SK-N-SH treated with all-trans-retinoic acid at 6 μM for 48 hours (cell line): ENCODE data around the gene RIOX2.

Experiments
- ATAC-seq: fragments of 200-7000 bp; cut with Tn5 transposase; 3 replicates; pipeline ENCODE4 v1.9.1; 2020; ENCODE audit warnings: mild to moderate bottlenecking, moderate library complexity
- ARNTL ChIP-seq: fragments of 450-650 bp; formaldehyde crosslinking; IDR thresholded peaks from 2 replicates; pipeline ENCODE4 v1.5.0; 2020; ENCODE audit warnings: low read depth, mild to moderate bottlenecking, moderate library complexity, borderline replicate concordance
- BACH2 ChIP-seq: fragments of 250-450 bp; sonication (Bioruptor Pico); IDR thresholded peaks from 2 replicates; pipeline ENCODE4 v1.9.0; 2021; ENCODE audit warnings: mild to moderate bottlenecking, borderline replicate concordance
- CREB5 ChIP-seq: fragments of 250-450 bp; sonication (Bioruptor Pico); IDR thresholded peaks from 2 replicates; pipeline ENCODE4 v1.5.1; 2020; ENCODE audit warnings: low read depth, mild to moderate bottlenecking, moderate library complexity
- CSDC2 ChIP-seq: fragments of 250-450 bp; sonication (Bioruptor Pico); IDR thresholded peaks from 2 replicates; pipeline ENCODE4 v1.5.0; 2020; ENCODE audit warnings: mild to moderate bottlenecking, moderate library complexity
- CSRNP3 ChIP-seq: fragments of 250-450 bp; sonication (Bioruptor Pico); IDR thresholded peaks from 2 replicates; pipeline ENCODE4 v1.5.1; 2021; ENCODE audit warnings: mild to moderate bottlenecking, moderate library complexity
- ESRRG ChIP-seq: fragments of 250-450 bp; sonication (Bioruptor Pico); IDR thresholded peaks from 2 replicates; pipeline ENCODE4 v1.6.1; 2021; ENCODE audit warnings: mild to moderate bottlenecking
- GLIS3 ChIP-seq: fragments of 250-450 bp; sonication (Bioruptor Pico); IDR thresholded peaks from 2 replicates; pipeline ENCODE4 v1.5.0; 2020; ENCODE audit warnings: mild to moderate bottlenecking, moderate library complexity
- ISL1 ChIP-seq: fragments of 250-450 bp; sonication (Bioruptor Pico); IDR thresholded peaks from 2 replicates; pipeline ENCODE4 v2.1.2; 2022; ENCODE audit warnings: mild to moderate bottlenecking, moderate library complexity
- OSR1 ChIP-seq: fragments of 250-450 bp; sonication (Bioruptor Pico); IDR thresholded peaks from 2 replicates; pipeline ENCODE4 v1.8.0; 2022; ENCODE audit warnings: moderate library complexity, mild to moderate bottlenecking, inconsistent platforms
- PATZ1 ChIP-seq: fragments of 250-450 bp; sonication (Bioruptor Pico); IDR thresholded peaks from 2 replicates; pipeline ENCODE4 v1.8.0; 2020; ENCODE audit warnings: mild to moderate bottlenecking, moderate library complexity, borderline replicate concordance
- PPARA ChIP-seq: fragments of 250-450 bp; sonication (Bioruptor Pico); IDR thresholded peaks from 2 replicates; pipeline ENCODE4 v1.5.0; 2020; ENCODE audit warnings: mild to moderate bottlenecking, borderline replicate concordance
- RARB ChIP-seq: fragments of 250-450 bp; sonication (Bioruptor Pico); IDR thresholded peaks from 2 replicates; pipeline ENCODE4 v1.8.0; 2021; ENCODE audit warnings: mild to moderate bottlenecking, moderate library complexity
- SNAI2 ChIP-seq: fragments of 250-450 bp; sonication (Bioruptor Pico); IDR thresholded peaks from 2 replicates; pipeline ENCODE4 v1.5.0; 2020; ENCODE audit warnings: mild to moderate bottlenecking, moderate library complexity
- TCF4 ChIP-seq: fragments of 250-450 bp; sonication (Bioruptor Pico); IDR thresholded peaks from 2 replicates; pipeline ENCODE4 v1.8.0; 2021; ENCODE audit warnings: mild to moderate bottlenecking, moderate library complexity, borderline replicate concordance
- TOX ChIP-seq: fragments of 250-450 bp; sonication (Bioruptor Pico); IDR thresholded peaks from 2 replicates; pipeline ENCODE4 v1.8.0; 2021; ENCODE audit warnings: mild to moderate bottlenecking, moderate library complexity, borderline replicate concordance
- TSHZ2 ChIP-seq: fragments of 250-450 bp; sonication (Bioruptor Pico); IDR thresholded peaks from 2 replicates; pipeline ENCODE4 v1.5.0; 2020; ENCODE audit warnings: mild to moderate bottlenecking, moderate library complexity
- ZC3H10 ChIP-seq: fragments of 250-450 bp; sonication (Bioruptor Pico); IDR thresholded peaks from 2 replicates; pipeline ENCODE4 v1.5.1; 2021; ENCODE audit warnings: mild to moderate bottlenecking, moderate library complexity
- ZFP3 ChIP-seq: fragments of 250-450 bp; sonication (Bioruptor Pico); IDR thresholded peaks from 2 replicates; pipeline ENCODE4 v1.5.0; 2020; ENCODE audit warnings: mild to moderate bottlenecking, moderate library complexity
- ZFP30 ChIP-seq: fragments of 450-650 bp; formaldehyde crosslinking; IDR thresholded peaks from 2 replicates; pipeline ENCODE4 v1.5.0; 2022; ENCODE audit warnings: mild to moderate bottlenecking, moderate library complexity
- ZNF565 ChIP-seq: fragments of 450-650 bp; formaldehyde crosslinking; conservative IDR thresholded peaks from 2 replicates; pipeline ENCODE4 v1.5.0; 2020; ENCODE audit warnings: low read depth, mild to moderate bottlenecking, moderate library complexity
- ZNF70 ChIP-seq: fragments of 450-650 bp; formaldehyde crosslinking; IDR thresholded peaks from 2 replicates; pipeline ENCODE4 v1.5.0; 2020; ENCODE audit warnings: mild to moderate bottlenecking, moderate library complexity
- ZNF8 ChIP-seq: fragments of 450-650 bp; formaldehyde crosslinking; IDR thresholded peaks from 2 replicates; pipeline ENCODE4 v1.5.0; 2020; ENCODE audit warnings: mild to moderate bottlenecking, moderate library complexity

RIOX2 gene

GRCh38 chr3:97928986-97929385 lies 43.2 kb downstream of the RIOX2 start:
- ATAC-seq, result no peak
- TF ChIP-seq SNAI2 (CRISPR knock-in tag) (no peak), ZNF8 (CRISPR knock-in tag) (no peak), ISL1 (CRISPR knock-in tag) (no peak), ESRRG (CRISPR knock-in tag) (no peak), GLIS3 (no peak)

GRCh38 chr3:97927704-97928103 lies 44.5 kb downstream of the RIOX2 start:
- TF ChIP-seq CSDC2 (CRISPR knock-in tag) (no peak), ZNF70 (CRISPR knock-in tag) (no peak), GLIS3 (no peak), ESRRG (CRISPR knock-in tag) (no peak), RARB (CRISPR knock-in tag) (no peak), SNAI2 (CRISPR knock-in tag) (no peak), PATZ1 (no peak), ARNTL (CRISPR knock-in tag) (no peak), OSR1 (CRISPR knock-in tag) (no peak), CSRNP3 (no peak), ZNF565 (no peak), TCF4 (no peak), TOX (CRISPR knock-in tag) (no peak), ZNF8 (CRISPR knock-in tag) (no peak), BACH2 (no peak), CREB5 (CRISPR knock-in tag) (no peak), ZFP30 (CRISPR knock-in tag) (no peak), ZFP3 (CRISPR knock-in tag) (no peak), PPARA (CRISPR knock-in tag) (no peak)
- TF ChIP-seq, all 23 proteins: peak for 0

GRCh38 chr3:97917813-97918536 lies 54.3 kb downstream of the RIOX2 start:
- no peak for TF ChIP-seq ZNF70 (CRISPR knock-in tag)
- no peak for TF ChIP-seq SNAI2 (CRISPR knock-in tag)
- no peak for TF ChIP-seq ESRRG (CRISPR knock-in tag)
- TF ChIP-seq TOX (CRISPR knock-in tag), result no peak
- TF ChIP-seq TSHZ2, result no peak
- TF ChIP-seq ZFP30 (CRISPR knock-in tag), result no peak
- no peak for TF ChIP-seq CSDC2 (CRISPR knock-in tag)
- no peak for TF ChIP-seq CSRNP3
- no peak for TF ChIP-seq OSR1 (CRISPR knock-in tag)
- peak; percentile 29; the same call in 1 of the 2 replicates for TF ChIP-seq ISL1 (CRISPR knock-in tag)
- TF ChIP-seq ZC3H10 (CRISPR knock-in tag), result no peak
- TF ChIP-seq CREB5 (CRISPR knock-in tag), result peak; percentile 71
- TF ChIP-seq GLIS3, result no peak
- no peak for TF ChIP-seq ZNF565
- TF ChIP-seq BACH2, result no peak
- no peak; the same call in 2 of the 3 replicates for ATAC-seq

More at GRCh38 chr3:97927704-97928103, 44.5 kb downstream of the RIOX2 start:
- no peak for ATAC-seq
